ENCODE results near the gene LMNA. TPM values are rescaled to one million over a fixed set of nuclear protein-coding genes. Genes with fewer than 3 reads are reported as not detected.
A peak's percentile ranks its signal among the peaks of the same experiment; 100 is the strongest.
"Not testable (repeated sequence)": the region's sequence is repeated elsewhere in the genome, so short reads cannot be mapped to it uniquely, and the experiment has no call there.

Gene LMNA
- total RNA-seq, 1 experiment from 2014 or later: 51.0 TPM

DNA sequence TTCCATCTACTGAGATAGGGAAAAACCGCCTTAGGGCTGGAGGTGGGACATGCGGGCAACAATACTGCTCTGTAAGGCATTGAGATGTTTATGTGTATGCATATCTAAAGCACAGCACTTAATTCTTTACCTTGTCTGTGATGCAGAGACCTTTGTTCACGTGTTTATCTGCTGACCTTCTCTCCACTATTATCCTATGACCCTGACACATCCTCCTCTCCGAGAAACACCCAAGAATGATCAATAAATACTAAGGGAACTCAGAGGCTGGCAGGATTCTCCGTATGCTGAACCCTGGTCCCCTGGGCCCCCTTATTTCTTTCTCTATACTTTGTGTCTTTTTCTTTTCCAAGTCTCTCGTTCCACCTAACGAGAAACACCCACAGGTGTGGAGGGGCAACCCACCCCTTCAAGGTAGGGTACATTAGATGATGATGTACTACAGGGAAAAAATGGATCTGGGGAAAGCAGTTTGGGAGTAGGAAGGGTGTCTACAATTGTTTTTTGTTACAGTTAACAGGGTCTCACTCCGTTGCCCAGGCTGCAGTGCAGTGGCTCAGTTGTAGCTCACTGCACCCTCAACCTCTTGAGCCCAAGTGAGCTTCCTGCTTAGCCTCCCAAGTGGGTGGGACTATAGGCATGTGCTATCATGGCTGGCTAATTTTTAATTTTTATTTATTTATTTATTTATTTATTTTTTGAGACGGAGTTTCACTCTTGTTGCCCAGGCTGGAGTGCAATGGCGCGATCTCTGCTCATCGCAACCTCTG is 67.7 kb downstream of the LMNA start:
- H3T11ph ChIP-seq (ENCODE audit: low read length); H4K5ac ChIP-seq (ENCODE audit: insufficient read length, low read depth, low read length); H4K20me1 ChIP-seq (ENCODE audit: control insufficient read depth, insufficient read depth, insufficient read length); DNase-seq; H2BK120ac ChIP-seq (ENCODE audit: low read depth, low read length, poor library complexity, severe bottlenecking); H3K4ac ChIP-seq (ENCODE audit: low read depth, low read length); H3K79me2 ChIP-seq (ENCODE audit: insufficient read depth, low read length); H3K9ac ChIP-seq (ENCODE audit: extremely low read depth, insufficient read length, low read length); H3K4me1 ChIP-seq (ENCODE audit: insufficient read depth, low read length); H3K27me3 Mint-ChIP-seq (ENCODE audit: low read depth); H3K56ac ChIP-seq (ENCODE audit: insufficient read length, low read depth, low read length); H3K14ac ChIP-seq (ENCODE audit: insufficient read depth, low read length); H4K8ac ChIP-seq (replicated peaks; ENCODE audit: insufficient read length, low read depth, low read length); H2BK20ac ChIP-seq (ENCODE audit: low read depth, low read length, poor library complexity, severe bottlenecking); H2AK5ac ChIP-seq (ENCODE audit: insufficient read length, low read length); H2BK15ac ChIP-seq (ENCODE audit: low read depth, low read length); H3K9me3 ChIP-seq (ENCODE audit: control insufficient read depth, low read depth, low read length); H3K23ac ChIP-seq (ENCODE audit: insufficient read length, low read depth, low read length); H3K27me3 ChIP-seq (ENCODE audit: insufficient read depth, low read length); H3K9me3 Mint-ChIP-seq; H2AFZ ChIP-seq (ENCODE audit: low read length); H3K79me1 ChIP-seq (ENCODE audit: insufficient read depth, low read depth, low read length, poor library complexity, severe bottlenecking); H3K23me2 ChIP-seq (ENCODE audit: insufficient read length, low read depth, low read length, poor library complexity, severe bottlenecking); H4K91ac ChIP-seq (ENCODE audit: insufficient read length, low read depth, low read length): not testable (repeated sequence)
- Histone ChIP-seq H2BK12ac (ENCODE audit: insufficient read length, low read depth, low read length) (peak overlapping the region; percentile 80), H3K27ac (ENCODE audit: insufficient read length, low read depth, low read length) (peak overlapping the region; percentile 96), H3K18ac (ENCODE audit: insufficient read length, low read depth, low read length) (peak overlapping the region; percentile 74), H2BK5ac (ENCODE audit: insufficient read length, low read length) (peak overlapping the region; percentile 80), H3K4me2 (ENCODE audit: insufficient read depth, insufficient read length, low read length) (peak overlapping the region; percentile 42)
- Mint-ChIP-seq H3K4me3 (peak overlapping the region; percentile 10 to 22), H3K36me3 (ENCODE audit: insufficient read depth in 1 of 3, low read depth in 3 of 3) (peaks cover 7 to 31% (median 16%) of the 10 kb centered on the region in 3 experiments), H3K27ac (peak overlapping the region; percentile 75 to 96 (median 91)), H3K4me1 (peaks cover 36 to 55% of the 10 kb centered on the region in 2 experiments)
- WGBS (ENCODE audit: extremely low coverage, insufficient read length, low lambda C conversion rate): no CpG with 5 or more reads among the region's 12 CpGs

DNA sequence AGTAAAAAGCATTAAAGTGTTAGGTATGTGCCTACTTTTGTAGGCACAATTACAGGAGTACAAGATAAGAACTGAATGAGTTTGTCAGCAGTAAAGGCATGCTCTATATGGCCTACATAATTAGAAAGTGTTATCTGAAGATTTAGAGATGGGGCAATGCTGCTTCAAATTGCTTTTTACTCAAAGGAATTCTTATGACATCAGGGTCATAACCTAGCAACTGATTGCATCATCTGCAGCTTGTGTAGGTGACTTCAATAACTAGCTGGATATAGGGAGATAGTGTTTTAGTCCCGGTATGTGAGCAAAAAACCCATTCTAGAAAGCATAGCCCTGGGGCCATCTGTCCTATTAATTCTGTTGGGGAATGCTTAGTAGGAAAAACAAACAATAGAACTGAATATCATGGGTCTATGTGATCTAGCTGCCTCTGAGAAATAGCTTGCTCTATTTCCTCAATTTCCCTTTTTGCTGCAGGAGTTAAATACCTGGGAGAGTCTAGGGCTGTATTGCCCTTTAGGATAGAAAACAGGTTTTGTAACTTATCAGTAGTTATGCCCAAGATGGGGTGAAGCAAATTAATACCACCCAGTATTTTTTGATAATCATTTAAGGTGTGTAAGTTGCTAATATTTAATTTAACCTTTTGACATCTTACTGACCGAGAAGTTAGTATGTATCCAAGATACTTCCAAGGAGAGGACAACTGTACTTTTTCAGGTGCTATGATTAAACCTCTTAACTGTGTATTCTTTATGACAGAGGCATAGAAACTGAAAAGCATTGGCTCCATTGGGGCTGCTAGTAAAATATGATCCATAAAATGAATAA is 72.1 kb downstream of the LMNA start:
- H3K56ac ChIP-seq (ENCODE audit: insufficient read length, low read depth, low read length); H2BK20ac ChIP-seq (ENCODE audit: low read depth, low read length, poor library complexity, severe bottlenecking); H3K4me3 Mint-ChIP-seq; H3K27me3 ChIP-seq (ENCODE audit: insufficient read depth, low read length); H2BK12ac ChIP-seq (ENCODE audit: insufficient read length, low read depth, low read length); DNase-seq; H3K23me2 ChIP-seq (ENCODE audit: insufficient read length, low read depth, low read length, poor library complexity, severe bottlenecking); H4K20me1 ChIP-seq (ENCODE audit: control insufficient read depth, insufficient read depth, insufficient read length); H2AK5ac ChIP-seq (ENCODE audit: insufficient read length, low read length); H2BK15ac ChIP-seq (ENCODE audit: low read depth, low read length); H3K4me2 ChIP-seq (ENCODE audit: insufficient read depth, insufficient read length, low read length); H3K27ac ChIP-seq (ENCODE audit: insufficient read length, low read depth, low read length); H3K23ac ChIP-seq (ENCODE audit: insufficient read length, low read depth, low read length); H3K4me1 ChIP-seq (ENCODE audit: insufficient read depth, low read length); H3K9ac ChIP-seq (ENCODE audit: extremely low read depth, insufficient read length, low read length); H4K5ac ChIP-seq (ENCODE audit: insufficient read length, low read depth, low read length); H3K27me3 Mint-ChIP-seq (ENCODE audit: low read depth); H2AFZ ChIP-seq (ENCODE audit: low read length); H4K91ac ChIP-seq (ENCODE audit: insufficient read length, low read depth, low read length); H3K4ac ChIP-seq (ENCODE audit: low read depth, low read length); H3K14ac ChIP-seq (ENCODE audit: insufficient read depth, low read length); H3K79me2 ChIP-seq (ENCODE audit: insufficient read depth, low read length); H3K27ac Mint-ChIP-seq; H2BK5ac ChIP-seq (ENCODE audit: insufficient read length, low read length); H4K8ac ChIP-seq (replicated peaks; ENCODE audit: insufficient read length, low read depth, low read length); H2BK120ac ChIP-seq (ENCODE audit: low read depth, low read length, poor library complexity, severe bottlenecking); H3K18ac ChIP-seq (ENCODE audit: insufficient read length, low read depth, low read length); H3K79me1 ChIP-seq (ENCODE audit: insufficient read depth, low read depth, low read length, poor library complexity, severe bottlenecking); H3T11ph ChIP-seq (ENCODE audit: low read length): not testable (repeated sequence)
- Mint-ChIP-seq H3K4me1 (peaks cover 16 to 23% of the 10 kb centered on the region in 2 experiments), H3K9me3 (peaks cover 22 to 26% of the 10 kb centered on the region in 2 experiments), H3K36me3 (ENCODE audit: insufficient read depth in 1 of 3, low read depth in 3 of 3) (peaks cover 7 to 36% (median 21%) of the 10 kb centered on the region in 3 experiments)
- peaks cover 11% of the 10 kb centered on the region for H3K9me3 ChIP-seq (ENCODE audit: control insufficient read depth, low read depth, low read length)
- no CpG with 5 or more reads among the region's 2 CpGs for WGBS (ENCODE audit: extremely low coverage, insufficient read length, low lambda C conversion rate)

All from H9 (cell line).